Measurements from ENCODE around the gene SCYL1.
A peak's percentile ranks its signal among the peaks of the same experiment; 100 is the strongest.

DNA sequence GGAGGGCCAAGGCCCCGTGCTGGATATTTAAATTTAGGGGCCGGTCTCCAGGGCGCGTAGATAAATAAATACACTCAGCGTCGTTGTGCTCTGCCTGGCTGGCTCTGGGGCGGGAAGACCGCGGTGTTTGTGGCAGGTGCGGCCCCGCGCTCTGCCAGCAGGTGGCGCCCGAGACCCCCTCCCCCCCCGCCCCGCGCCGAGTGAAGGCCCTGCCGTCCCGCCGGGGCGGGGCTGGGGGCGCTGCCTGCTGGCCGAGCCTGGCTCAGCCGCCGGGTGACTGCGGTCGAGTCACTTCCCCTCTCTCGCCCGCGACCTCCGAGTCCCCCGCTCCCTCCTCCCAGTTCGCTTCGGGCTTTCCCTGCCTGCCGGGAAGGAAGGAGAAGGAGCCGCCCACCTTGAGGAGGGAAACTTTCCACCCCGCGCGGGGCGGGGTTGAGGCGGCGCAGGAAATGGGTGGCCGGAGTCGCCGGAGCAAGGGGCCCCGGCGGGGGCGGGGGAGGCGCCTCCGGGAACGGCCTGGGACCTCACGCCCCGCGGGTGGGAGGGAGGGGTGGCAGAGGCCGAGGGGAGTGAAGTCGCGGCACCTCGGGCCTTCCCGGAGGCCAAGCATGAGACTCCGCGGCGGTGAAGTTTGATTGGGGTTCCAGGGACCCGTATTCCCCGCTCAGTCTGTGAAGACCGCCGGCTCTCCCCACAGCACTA lies 49.4 kb downstream of the SCYL1 start:
- TF ChIP-seq CTCF (IDR thresholded peaks at IDR 0.05) (peak; percentile 78), EZH2 (IDR thresholded peaks at IDR 0.05) (no peak), EZH2phosphoT487 (IDR thresholded peaks at IDR 0.05) (peak; percentile 48)

All from neural progenitor cell (in vitro differentiated cells).